Adrenal gland (tissue), 5 donors: ENCODE data around the gene CFAP299.

ENCODE experiments used
- CTCF ChIP-seq, 6 experiments: fragments of 450-650 bp in 4 of 6; fragments of 200-600 bp in 2 of 6; sonication (generic) in 1 of 6; IDR thresholded peaks; 1 replicate in 5 of 6; 2 replicates in 1 of 6; pipeline versions ENCODE4 v1.5.1 to v1.8.0; 2016 to 2021; ENCODE audit warnings: antibody characterized with exemption in 6 of 6, mild to moderate bottlenecking in 2 of 6, moderate library complexity in 1 of 6
- POLR2A ChIP-seq, 2 donors: fragments of 450-650 bp; IDR thresholded peaks; one replicate each; pipeline ENCODE4 v1.6.1; 2017; ENCODE audit warnings: antibody characterized with exemption in 2 of 2, mild to moderate bottlenecking in 2 of 2, moderate library complexity in 1 of 2
- donor health status: DM: no; HTN: no; CAD: no.

DNA sequence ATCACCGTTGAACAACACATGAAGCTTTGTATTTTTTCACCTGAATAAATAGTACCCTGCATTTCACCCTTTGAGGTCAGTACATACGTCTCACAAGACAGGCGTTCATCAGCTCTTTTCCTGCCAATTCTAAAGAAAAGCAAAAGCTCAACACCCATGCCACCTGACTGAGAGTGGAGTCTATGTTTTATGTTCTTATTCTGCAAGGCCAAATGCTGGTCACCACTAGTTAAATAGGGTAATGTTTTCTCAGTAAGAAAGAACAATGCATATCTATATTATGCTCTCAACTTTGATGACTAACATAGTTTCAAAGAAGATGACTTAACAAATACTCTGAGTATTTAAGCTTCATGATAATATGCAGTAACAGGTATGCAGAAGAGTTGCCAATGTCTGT is 358.6 kb downstream of the CFAP299 start:
- TF ChIP-seq POLR2A (IDR thresholded peaks at IDR 0.05), result no peak
- no peak for TF ChIP-seq CTCF (IDR thresholded peaks at IDR 0.05)
